Fibroblast of skin of right biceps (primary cell): ENCODE data around the gene PGAP6.
"Not testable (repeated sequence)": the region's sequence is repeated elsewhere in the genome, so short reads cannot be mapped to it uniquely, and the experiment has no call there.

ENCODE experiments used
- DNase-seq: peaks from one replicate; pipeline ENCODE4 v3.0.0-alpha.2; 2013

Gene PGAP6

DNA sequence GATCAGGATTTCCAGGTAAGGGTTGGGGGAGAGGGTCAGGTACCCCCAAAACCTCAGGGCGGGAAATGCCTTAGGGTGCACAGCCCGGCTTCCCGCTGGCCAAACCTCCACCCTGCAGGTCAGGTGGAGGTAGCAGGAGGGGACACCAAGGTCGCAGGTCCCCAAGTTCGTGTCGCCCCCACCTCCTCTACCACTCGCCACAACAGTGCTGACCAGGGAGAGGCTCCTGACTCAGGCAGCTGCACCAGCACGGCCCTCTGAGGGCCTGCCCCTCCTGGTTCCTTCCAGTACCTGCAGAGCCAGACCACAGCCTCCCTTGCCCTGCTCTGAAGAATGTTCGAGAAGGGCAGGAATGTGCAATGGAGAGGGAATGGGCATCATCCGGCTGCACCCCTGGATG lies 15.3 kb downstream of the PGAP6 start:
- DNase-seq: no peak

- no peak for DNase-seq
These were observed 16.9 kb downstream of the PGAP6 start for GRCh38 chr16:364595-365491.

DNA sequence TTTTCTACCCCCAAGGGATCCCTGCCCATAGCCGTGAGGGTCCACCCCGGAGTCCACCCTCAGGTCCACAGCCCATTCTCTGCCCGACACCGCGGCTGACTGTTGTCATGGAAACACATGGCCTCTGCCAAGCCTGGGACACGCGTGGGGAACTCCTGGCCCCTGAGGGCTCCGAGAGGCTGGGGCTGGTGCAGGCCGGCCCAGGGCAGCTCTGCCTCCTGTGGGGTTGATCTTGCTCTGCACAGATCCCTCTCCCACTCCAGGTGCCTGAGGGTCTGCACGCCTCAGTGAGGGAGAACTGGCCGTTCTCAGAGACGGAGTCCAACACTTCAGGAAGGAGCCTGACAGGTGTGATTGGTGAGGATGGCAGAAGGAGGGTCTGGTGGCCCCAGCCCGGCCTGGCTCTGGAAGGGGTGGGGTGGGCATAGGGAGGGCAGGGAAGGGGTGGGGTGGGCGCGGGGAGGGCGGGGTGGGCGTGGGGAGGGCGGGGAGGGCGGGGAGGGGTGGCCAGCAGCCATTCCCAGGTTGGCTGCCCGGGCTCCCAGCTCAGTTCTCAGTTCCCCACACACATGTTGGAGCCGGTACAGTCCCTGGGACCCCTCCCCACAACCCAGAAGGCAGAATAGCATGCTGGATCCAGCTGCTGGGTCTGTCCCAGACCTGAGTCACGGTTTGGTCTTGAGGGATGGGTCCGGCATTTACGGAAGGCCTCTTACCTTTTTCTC lies 17.9 kb downstream of the PGAP6 start:
- no peak for DNase-seq

DNA sequence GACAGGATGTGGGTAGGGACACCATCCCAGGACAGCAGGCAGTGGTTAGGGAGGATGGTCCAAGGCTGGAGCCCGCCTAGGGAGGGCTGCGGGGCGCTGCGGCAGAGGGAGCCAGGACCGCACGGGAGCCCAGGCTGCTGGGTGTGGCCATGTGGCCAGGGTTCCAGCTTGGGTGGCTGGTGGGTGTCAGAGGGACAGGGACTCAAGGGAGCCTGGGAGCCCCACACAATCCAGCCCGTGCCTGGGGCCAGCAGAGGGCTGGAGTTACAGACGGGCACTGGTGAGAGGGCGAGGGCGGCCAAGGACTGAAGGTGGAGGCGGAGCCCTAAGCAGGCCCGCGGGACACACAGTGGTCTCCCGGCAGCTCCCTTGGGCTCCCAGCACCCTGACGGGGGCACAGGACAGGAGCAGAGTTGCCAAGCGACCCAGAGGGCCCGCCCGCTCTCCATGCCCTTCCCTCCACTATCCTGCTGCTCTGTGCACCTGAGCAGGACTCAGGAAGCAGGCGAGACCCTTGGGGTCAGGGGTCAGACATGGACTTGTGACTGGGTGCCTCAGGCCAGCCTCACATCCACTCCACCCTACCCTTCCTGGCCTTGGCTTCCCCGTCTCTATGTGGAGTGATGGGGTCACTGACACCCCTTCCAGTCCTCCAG lies 18.5 kb downstream of the PGAP6 start:
- no peak for DNase-seq

DNA sequence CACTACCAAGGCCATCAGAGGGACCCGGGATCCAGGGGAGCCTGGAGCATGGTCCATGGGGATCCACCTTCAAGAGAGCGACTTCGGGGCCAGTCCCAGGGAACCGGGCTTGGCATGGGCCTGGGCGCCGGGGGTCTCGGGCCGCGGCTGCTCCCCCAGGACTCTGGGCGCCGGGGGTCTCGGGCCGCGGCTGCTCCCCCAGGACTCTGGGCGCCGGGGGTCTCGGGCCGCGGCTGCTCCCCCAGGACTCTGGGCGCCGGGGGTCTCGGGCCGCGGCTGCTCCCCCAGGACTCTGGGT lies 19.1 kb downstream of the PGAP6 start:
- DNase-seq: not testable (repeated sequence)

GRCh38 chr16:361872-362701 lies 19.7 kb downstream of the PGAP6 start:
- DNase-seq: peak; percentile 62

DNA sequence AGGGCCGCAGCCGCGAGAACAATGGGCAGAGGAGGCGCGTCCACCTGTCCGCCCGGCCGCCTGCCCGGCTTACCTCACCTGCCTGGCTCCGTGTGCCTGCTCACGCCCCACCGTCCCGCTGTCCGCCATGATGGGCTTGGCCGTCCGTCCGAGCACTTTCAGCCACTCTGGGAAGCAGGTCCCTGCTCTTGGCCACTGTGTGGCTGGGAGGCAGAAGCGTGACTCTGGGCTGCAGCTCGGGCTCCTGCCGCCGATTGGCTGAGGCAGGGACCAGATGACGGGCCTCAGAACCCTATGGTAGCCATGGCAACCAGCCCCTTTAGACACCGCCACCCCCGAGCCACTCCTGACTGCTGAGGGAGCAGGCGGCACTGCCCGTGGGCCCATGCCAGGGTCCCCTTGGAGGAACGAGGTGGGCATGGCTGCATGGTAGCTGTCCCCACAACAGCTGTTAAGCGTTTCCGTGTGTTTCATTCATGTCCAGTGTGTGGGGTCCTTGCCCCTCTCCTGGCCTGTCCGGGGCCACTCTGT lies 20.4 kb downstream of the PGAP6 start:
- no peak for DNase-seq

GRCh38 chr16:360698-361336 lies 21.0 kb downstream of the PGAP6 start:
- DNase-seq: no peak

DNA sequence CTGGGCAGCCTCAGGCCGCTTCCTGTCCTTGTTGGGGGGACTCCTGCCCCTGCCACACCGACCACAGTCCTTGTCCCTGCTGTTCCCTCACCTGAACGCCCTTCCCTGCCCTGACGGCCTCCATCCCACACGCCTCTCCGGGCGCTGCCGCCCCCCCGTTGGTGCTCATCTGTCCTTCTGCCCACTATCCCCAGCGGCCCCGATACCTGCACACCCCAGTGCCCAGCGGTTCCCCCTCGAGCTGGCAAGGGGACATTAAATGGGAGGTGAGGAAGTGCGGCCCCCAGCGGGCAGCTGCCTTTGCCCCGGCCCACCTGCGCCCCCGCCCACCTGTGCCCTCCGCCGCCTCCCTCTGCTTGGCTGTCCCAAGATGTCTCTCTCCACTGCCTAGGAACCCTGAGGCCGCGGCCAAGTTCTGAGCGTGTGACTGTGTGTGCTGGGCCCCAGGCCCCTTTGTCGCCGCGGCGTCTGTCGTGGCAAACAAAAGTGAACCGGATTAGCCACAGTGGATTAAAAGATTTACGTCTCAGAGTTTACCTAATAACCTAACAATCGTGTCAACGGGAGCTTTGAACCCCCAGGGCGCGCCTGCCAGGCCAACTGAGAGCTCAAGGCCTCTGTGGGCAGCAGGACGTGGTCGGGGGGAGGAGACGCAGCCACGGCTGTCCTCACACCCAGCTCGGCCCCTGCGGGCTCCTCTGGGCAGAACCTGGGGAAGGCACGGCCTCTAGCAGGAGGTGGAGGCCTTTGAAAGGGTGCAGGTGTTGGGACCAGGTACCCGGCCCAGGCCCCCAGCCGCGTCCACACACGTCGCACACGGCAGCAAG lies 21.7 kb downstream of the PGAP6 start:
- no peak for DNase-seq

DNA sequence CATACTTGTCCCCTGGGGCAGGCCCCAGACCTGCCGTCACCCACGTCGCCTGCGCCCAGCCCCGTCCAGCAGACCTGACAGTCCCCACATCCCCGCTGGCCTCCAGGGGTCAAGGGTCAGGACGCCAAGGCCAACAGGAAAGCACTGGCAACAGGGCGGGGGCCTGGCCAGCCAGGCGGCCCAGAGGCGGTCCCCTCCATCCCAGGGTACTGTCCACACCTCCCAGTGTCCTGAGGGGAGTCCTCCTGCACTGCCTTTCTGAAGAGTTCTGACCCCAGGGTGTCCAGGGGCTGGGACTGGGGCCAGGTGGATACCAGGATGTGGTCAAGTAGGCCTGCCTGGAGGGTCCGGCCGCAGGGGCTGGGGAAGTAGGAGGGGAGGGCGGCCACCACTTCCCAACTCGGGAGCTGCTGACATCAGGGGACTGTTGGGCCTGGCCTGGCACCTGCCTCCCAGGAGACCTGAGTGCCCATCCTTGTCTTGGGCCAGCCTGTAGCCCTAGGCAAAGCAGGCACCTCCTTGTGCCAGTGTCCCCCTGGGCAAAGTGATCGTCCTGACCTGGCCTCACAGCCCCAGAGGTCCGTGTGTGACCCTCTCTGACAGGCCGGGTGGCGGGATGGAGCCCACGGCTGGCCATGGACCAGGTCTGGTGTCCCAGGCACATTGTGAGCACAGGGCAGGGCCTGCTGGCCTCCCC lies 22.6 kb downstream of the PGAP6 start:
- no peak for DNase-seq

GRCh38 chr16:356741-357140 lies 25.0 kb downstream of the PGAP6 start:
- no peak for DNase-seq

DNA sequence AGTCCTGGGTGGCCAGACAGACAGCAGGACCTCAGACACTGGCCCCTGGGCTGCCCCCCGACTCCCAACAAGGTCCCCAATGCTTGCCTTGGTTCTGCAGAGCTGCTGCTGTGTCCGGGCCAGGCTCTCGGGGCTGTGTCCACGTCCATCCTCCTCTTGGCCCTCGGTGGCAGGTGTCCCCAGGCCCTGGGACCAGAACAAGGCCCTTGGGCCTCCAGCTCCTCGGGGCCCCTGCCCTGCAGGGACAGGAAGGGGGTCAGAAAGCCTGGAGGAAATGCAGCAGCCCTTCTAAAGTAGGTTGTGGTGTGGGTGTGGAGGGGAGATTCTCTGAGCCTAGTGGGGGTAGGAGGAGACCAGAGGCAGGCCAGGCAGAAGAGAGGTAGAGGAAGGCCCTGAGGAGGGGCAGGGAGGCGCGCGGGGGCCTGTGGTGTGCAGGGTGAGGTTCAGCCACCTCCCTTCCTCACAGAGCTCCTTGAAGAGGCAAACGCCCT lies 26.8 kb downstream of the PGAP6 start:
- DNase-seq: no peak

DNA sequence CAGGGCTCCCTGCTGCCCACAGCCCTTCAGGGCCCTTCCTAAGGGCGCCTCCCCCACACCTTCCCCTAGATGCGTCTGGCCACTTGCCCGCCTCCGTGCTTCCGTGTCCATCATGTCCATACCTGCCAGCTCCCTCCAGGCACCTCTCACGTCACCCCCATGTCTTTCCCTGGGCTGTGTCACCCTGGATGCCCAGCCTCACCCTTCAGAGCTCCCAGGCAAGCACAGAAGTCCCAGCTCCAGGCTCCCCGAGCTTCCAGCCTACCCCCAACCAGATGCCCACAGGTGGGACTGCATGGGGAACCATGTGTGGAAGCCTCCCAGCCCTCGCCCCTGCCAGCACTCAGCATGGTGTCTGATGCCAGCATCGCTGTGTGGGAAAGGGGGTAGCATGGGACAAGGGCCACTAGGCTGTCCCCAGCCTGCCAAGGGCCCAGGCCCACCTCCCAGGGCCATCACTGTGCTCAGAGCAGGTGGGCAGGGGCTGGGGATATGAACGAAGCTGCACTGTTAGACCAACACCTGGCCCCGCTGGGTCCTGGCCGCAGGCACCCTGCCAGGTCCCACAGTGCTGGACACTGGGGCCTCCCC lies 27.4 kb downstream of the PGAP6 start:
- no peak for DNase-seq

DNA sequence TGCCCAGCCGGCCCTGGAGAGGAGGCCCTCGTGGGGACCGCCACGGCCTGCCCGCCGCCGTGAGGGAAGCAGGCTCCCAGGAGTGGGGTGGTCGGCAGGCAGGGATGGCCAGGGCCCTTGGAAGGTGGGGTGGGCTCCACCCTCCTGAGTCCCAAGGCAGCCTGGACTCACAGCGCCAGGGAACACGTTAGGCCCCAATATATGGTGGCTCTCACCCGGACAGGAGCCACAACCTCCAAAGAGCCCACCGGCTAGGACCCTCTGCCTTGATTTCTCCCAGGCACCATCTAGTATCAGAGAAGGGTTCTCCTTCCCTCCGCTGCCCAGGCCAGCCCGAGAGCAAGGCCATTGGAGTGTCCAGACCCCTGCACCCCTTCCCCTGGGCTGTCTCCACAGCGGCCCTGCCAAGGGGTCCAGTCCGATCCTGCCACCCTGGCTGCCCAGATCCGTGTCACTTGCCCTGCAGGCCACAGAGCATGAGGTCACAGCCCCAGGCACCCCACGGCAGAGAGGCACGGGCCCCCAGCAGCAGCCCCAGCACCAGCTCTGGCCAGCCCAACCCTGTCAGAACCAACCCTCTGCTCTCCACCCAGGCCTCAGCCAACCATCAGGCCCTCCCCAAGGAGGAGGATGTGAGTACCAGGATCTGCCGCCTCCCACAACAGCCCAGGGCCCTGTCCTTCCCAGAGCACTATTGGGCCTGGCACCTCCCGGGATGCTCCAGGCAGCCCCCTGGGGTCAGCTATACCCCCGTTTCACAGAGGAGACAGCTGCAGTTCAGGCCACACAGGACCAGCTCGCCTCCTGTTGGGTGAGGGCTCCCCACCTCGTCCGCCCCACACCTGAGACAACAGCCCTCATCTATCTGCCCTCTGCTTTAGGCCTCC lies 28.1 kb downstream of the PGAP6 start:
- no peak for DNase-seq

DNA sequence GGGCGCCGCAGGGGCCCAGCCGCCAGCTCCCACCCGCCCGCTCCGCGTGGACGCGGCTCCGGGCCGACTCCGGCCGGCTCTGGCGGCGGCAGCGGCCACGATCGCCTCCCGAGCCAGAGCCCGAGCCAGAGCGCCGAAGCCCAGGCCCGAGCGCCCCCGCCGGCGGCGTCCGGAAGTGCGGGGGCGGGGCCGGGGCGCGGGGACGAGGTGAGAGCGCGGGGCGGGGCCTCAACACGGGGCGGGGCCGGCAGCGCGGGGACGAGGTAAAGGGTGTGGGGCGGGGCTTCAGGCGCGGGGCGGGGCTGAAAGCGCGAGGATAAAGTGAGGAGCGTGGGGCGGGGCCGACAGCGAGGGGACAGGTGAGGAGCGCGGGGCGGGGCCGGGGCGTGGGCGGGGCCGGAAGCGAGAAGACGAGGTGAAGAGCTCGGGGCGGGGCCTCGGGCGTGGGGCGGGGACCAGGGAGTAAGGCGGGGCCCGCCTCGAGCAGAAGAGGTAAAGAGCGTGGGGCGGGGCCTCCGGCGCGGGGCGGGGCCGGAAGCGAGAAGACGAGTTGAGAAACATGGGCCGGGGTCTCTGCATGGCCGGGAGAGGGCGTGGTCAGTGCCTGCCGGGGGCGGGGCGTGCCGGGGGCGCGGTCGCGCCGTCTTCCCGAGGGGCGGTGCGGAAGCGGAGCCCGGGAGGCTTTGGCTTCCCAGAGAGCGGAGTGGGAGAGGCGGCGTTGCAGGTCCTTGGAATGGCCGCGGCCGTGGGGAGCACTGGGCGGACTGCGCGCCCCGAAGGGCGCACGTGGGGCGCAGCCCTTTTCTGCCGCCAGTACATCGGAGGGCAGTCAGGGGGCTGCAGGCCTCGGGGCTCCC lies 29.0 kb downstream of the PGAP6 start, which contains the start of gene AXIN1:
TSS of gene AXIN1 (minus strand) at position 177 of the 857 bp plus-strand sequence. CDS start 5,698 bp downstream, outside the sequence.
- peak; percentile 95 for DNase-seq

GRCh38 chr16:351804-352520 lies 29.8 kb downstream of the PGAP6 start:
- no peak for DNase-seq

- DNase-seq: no peak
These were observed 31.6 kb downstream of the PGAP6 start for GRCh38 chr16:350203-350602.
